NT2/D1 (cell line): ENCODE measurements around the gene IL24.

ENCODE experiments used
- SUZ12 ChIP-seq: IDR thresholded peaks from 2 replicates; pipeline ENCODE4 v1.6.1; 2011; ENCODE audit not compliant: insufficient read length, insufficient read depth; ENCODE audit errors: extremely low read depth
- YY1 ChIP-seq: IDR thresholded peaks from 2 replicates; pipeline ENCODE4 v1.6.1; 2011; ENCODE audit not compliant: insufficient read length, insufficient read depth

- no peak for TF ChIP-seq YY1
- no peak for TF ChIP-seq SUZ12
These were observed 49.3 kb upstream of the IL24 start for GRCh38 chr1:206847946-206848345.
